Naive thymus-derived CD8-positive, alpha-beta T cell (primary cell): Measurements from ENCODE around the gene MIA2. TPM values are rescaled to one million over a fixed set of nuclear protein-coding genes. Genes with fewer than 3 reads are reported as not detected.
A peak's percentile ranks its signal among the peaks of the same experiment; 100 is the strongest.
"Not testable (repeated sequence)": the region's sequence is repeated elsewhere in the genome, so short reads cannot be mapped to it uniquely, and the experiment has no call there.

Experiments
- ATAC-seq, 2 donors: fragments of 150-1000 bp; cut with Tn5 transposase in 1 of 2; sonication (Bioruptor Pico), chemical (Tn5 transposase) in 1 of 2; 1 replicate in 1 of 2; 2 replicates in 1 of 2; pipeline ENCODE4 v1.10.0; 2021; ENCODE audit warnings: mild to moderate bottlenecking in 2 of 2, moderate library complexity in 2 of 2
- POLR2A ChIA-PET: fragments of 350-600 bp; sonication (Branson Sonifier 250); formaldehyde crosslinking; loops from one replicate; lab custom pipeline; 2021; ENCODE audit warnings: antibody characterized with exemption; lab: Charles Lee
- DNase-seq, 10 donors: peaks; one replicate each; pipeline versions ENCODE4 v3.0.0 to v3.0.0-alpha.2; 2020 to 2022
- H3K27ac Mint-ChIP-seq, 10 donors: one replicate each; pipeline ENCODE4 v1.8.0; 2020 to 2022; ENCODE audit warnings: mild to moderate bottlenecking in 10 of 10, mixed read lengths in 10 of 10, moderate library complexity in 4 of 10, inconsistent platforms in 1 of 10
- H3K27me3 Mint-ChIP-seq, 5 donors: one replicate each; pipeline ENCODE4 v1.8.0; 2021 to 2022; ENCODE audit warnings: mixed read lengths in 5 of 5
- H3K36me3 Mint-ChIP-seq, 3 donors: one replicate each; pipeline ENCODE4 v1.8.0; 2020 to 2022; ENCODE audit warnings: mixed read lengths in 3 of 3, mild to moderate bottlenecking in 2 of 3, inconsistent platforms in 1 of 3
- H3K4me1 Mint-ChIP-seq, 4 donors: one replicate each; pipeline ENCODE4 v1.8.0; 2021 to 2022; ENCODE audit warnings: mixed read lengths in 4 of 4
- H3K4me3 Mint-ChIP-seq, 10 donors: one replicate each; pipeline ENCODE4 v1.8.0; 2020 to 2022; ENCODE audit warnings: mild to moderate bottlenecking in 10 of 10, mixed read lengths in 10 of 10, moderate library complexity in 6 of 10, inconsistent platforms in 1 of 10
- H3K9me3 Mint-ChIP-seq, 9 donors: one replicate each; pipeline ENCODE4 v1.8.0; 2020 to 2022; ENCODE audit warnings: mixed read lengths in 9 of 9, mild to moderate bottlenecking in 3 of 9, inconsistent platforms in 1 of 9, moderate library complexity in 1 of 9
- polyA plus RNA-seq, 3 donors: library from polyadenylated mRNA; unstranded; fragments of 300-500 nt; fragmentation: Illumina TruSeq; gene quantifications; one replicate each; pipeline ENCODE4 v1.2.3, GENCODE V29; 2021
- total RNA-seq, 8 experiments: library from RNA in 2 of 8; stranded (reverse) in 2 of 8; gene quantifications; one replicate each; pipeline ENCODE4 v1.2.3 and lab custom pipeline; 2021 to 2026

MIA2 gene
- total and polyA plus RNA-seq, 5 experiments from 2014 or later = 21.5 to 26.1 (median 23.1) TPM

GRCh38 chr14:39235466-39235865, 1.8 kb downstream of the MIA2 start:
- DNase-seq, H3K36me3 Mint-ChIP-seq, H3K27me3 Mint-ChIP-seq, H3K9me3 Mint-ChIP-seq, H3K27ac Mint-ChIP-seq, H3K4me3 Mint-ChIP-seq, ATAC-seq, POLR2A ChIA-PET: not testable (repeated sequence)
- peaks cover 4 to 21% (median 8%) of the 10 kb centered on the region in 4 donors for H3K4me1 Mint-ChIP-seq

- ATAC-seq (no peak), DNase-seq (no peak)
- no peak overlapping the region for H3K4me3 Mint-ChIP-seq
- H3K27ac Mint-ChIP-seq = no peak overlapping the region
- H3K4me1 Mint-ChIP-seq = no peaks in the 10 kb centered on the region
- H3K27me3 Mint-ChIP-seq = no peaks in the 10 kb centered on the region
- H3K36me3 Mint-ChIP-seq = no peaks in the 10 kb centered on the region
- POLR2A ChIA-PET = no interaction called here
- no peaks in the 10 kb centered on the region for H3K9me3 Mint-ChIP-seq
These were observed 7.1 kb downstream of the MIA2 start for GRCh38 chr14:39240769-39241168.

GRCh38 chr14:39241637-39242036, 7.9 kb downstream of the MIA2 start:
- POLR2A ChIA-PET = no interaction called here
- Mint-ChIP-seq H3K27me3 (peaks cover 0 to under 1% (median 0%) of the 10 kb centered on the region in 5 donors), H3K36me3 (no peaks in the 10 kb centered on the region), H3K4me1 (no peaks in the 10 kb centered on the region), H3K27ac (peak overlapping the region in 1 of 10 donors; percentile 5), H3K4me3 (no peak overlapping the region), H3K9me3 (no peaks in the 10 kb centered on the region)
- no peak for DNase-seq
- ATAC-seq = no peak

GRCh38 chr14:39243831-39244230, 10.1 kb downstream of the MIA2 start:
- Mint-ChIP-seq H3K4me1 (no peaks in the 10 kb centered on the region), H3K36me3 (no peaks in the 10 kb centered on the region), H3K27ac (peak overlapping the region in 1 of 10 donors; percentile 54), H3K4me3 (no peak overlapping the region), H3K27me3 (peaks cover 0 to 10% (median 3%) of the 10 kb centered on the region in 5 donors), H3K9me3 (no peaks in the 10 kb centered on the region)
- ATAC-seq (no peak), DNase-seq (no peak)
- POLR2A ChIA-PET = no interaction called here

- Mint-ChIP-seq H3K27me3 (peaks cover 0 to 10% (median 3%) of the 10 kb centered on the region in 5 donors), H3K36me3 (no peaks in the 10 kb centered on the region), H3K9me3 (no peaks in the 10 kb centered on the region), H3K4me3 (no peak overlapping the region), H3K27ac (no peak overlapping the region), H3K4me1 (no peaks in the 10 kb centered on the region)
- ATAC-seq = no peak
- no peak for DNase-seq
- POLR2A ChIA-PET = no interaction called here
These were observed 12.9 kb downstream of the MIA2 start for GRCh38 chr14:39246618-39247017.

GRCh38 chr14:39247256-39247655, 13.5 kb downstream of the MIA2 start:
- Mint-ChIP-seq H3K4me1 (no peaks in the 10 kb centered on the region), H3K27ac (no peak overlapping the region), H3K36me3 (peaks cover 0 to 3% (median 0%) of the 10 kb centered on the region in 3 donors), H3K27me3 (peaks cover 0 to 10% (median 3%) of the 10 kb centered on the region in 5 donors), H3K9me3 (peaks cover 0 to 2% (median 0%) of the 10 kb centered on the region in 9 donors), H3K4me3 (no peak overlapping the region)
- POLR2A ChIA-PET = no interaction called here
- ATAC-seq (no peak), DNase-seq (no peak)

GRCh38 chr14:39251547-39251946, 17.8 kb downstream of the MIA2 start:
- H3K27ac Mint-ChIP-seq = no peak overlapping the region
- H3K36me3 Mint-ChIP-seq = peaks cover 0 to 3% (median 0%) of the 10 kb centered on the region in 3 donors
- no peak for ATAC-seq
- no peak overlapping the region for H3K4me3 Mint-ChIP-seq
- DNase-seq = no peak
- POLR2A ChIA-PET = no interaction called here
- H3K9me3 Mint-ChIP-seq = peaks cover 0 to 5% (median 0%) of the 10 kb centered on the region in 9 donors
- H3K27me3 Mint-ChIP-seq = peaks cover 0 to 10% (median 3%) of the 10 kb centered on the region in 5 donors
- H3K4me1 Mint-ChIP-seq = no peaks in the 10 kb centered on the region

GRCh38 chr14:39257388-39257787, 23.7 kb downstream of the MIA2 start:
- POLR2A ChIA-PET, H3K27me3 Mint-ChIP-seq, ATAC-seq, DNase-seq, H3K4me3 Mint-ChIP-seq, H3K27ac Mint-ChIP-seq, H3K4me1 Mint-ChIP-seq: not testable (repeated sequence)
- peaks cover 0 to 16% (median 11%) of the 10 kb centered on the region in 9 donors for H3K9me3 Mint-ChIP-seq
- H3K36me3 Mint-ChIP-seq = peaks cover 0 to 12% (median 0%) of the 10 kb centered on the region in 3 donors

- ATAC-seq (no peak), DNase-seq (peak in 1 of 10 donors; percentile 63)
- Mint-ChIP-seq H3K4me1 (no peaks in the 10 kb centered on the region), H3K27me3 (no peaks in the 10 kb centered on the region), H3K36me3 (peaks cover 0 to 12% (median 0%) of the 10 kb centered on the region in 3 donors), H3K27ac (peak overlapping the region in 1 of 10 donors; percentile 33), H3K9me3 (peaks cover 0 to 15% (median 12%) of the 10 kb centered on the region in 9 donors), H3K4me3 (no peak overlapping the region)
- POLR2A ChIA-PET = no interaction called here
These were observed 25.2 kb downstream of the MIA2 start for GRCh38 chr14:39258782-39259545.

GRCh38 chr14:39260161-39260560, 26.4 kb downstream of the MIA2 start:
- H3K4me3 Mint-ChIP-seq, H3K27ac Mint-ChIP-seq, H3K27me3 Mint-ChIP-seq, POLR2A ChIA-PET, H3K4me1 Mint-ChIP-seq, ATAC-seq, DNase-seq: not testable (repeated sequence)
- H3K36me3 Mint-ChIP-seq = peaks cover 0 to 12% (median 0%) of the 10 kb centered on the region in 3 donors
- peaks cover 0 to 15% (median 12%) of the 10 kb centered on the region in 9 donors for H3K9me3 Mint-ChIP-seq

- H3K4me3 Mint-ChIP-seq, DNase-seq, POLR2A ChIA-PET, H3K27ac Mint-ChIP-seq, ATAC-seq, H3K27me3 Mint-ChIP-seq: not testable (repeated sequence)
- Mint-ChIP-seq H3K4me1 (peaks cover 3 to 14% (median 9%) of the 10 kb centered on the region in 4 donors), H3K9me3 (peaks cover 0 to 14% (median 8%) of the 10 kb centered on the region in 9 donors), H3K36me3 (peaks cover 0 to 12% (median 0%) of the 10 kb centered on the region in 3 donors)
These were observed 28.5 kb downstream of the MIA2 start for GRCh38 chr14:39262214-39262613.

- Mint-ChIP-seq H3K4me3 (no peak overlapping the region), H3K4me1 (peaks cover 9 to 30% (median 21%) of the 10 kb centered on the region in 4 donors), H3K27me3 (no peaks in the 10 kb centered on the region), H3K9me3 (peaks cover 0 to 2% (median 0%) of the 10 kb centered on the region in 9 donors), H3K27ac (no peak overlapping the region), H3K36me3 (no peaks in the 10 kb centered on the region)
- ATAC-seq (no peak), DNase-seq (no peak)
- POLR2A ChIA-PET = interaction anchor here (1.2 kb wide), 1 partner anchor 168 kb away, joined by 3 read pairs; the partner anchor contains the start of gene FBXO33
These were observed 30.3 kb downstream of the MIA2 start for GRCh38 chr14:39264057-39264456.

GRCh38 chr14:39264558-39264957, 30.8 kb downstream of the MIA2 start:
- H3K27me3 Mint-ChIP-seq = no peaks in the 10 kb centered on the region
- no peak for DNase-seq
- POLR2A ChIA-PET = interaction anchor here (1.2 kb wide), 1 partner anchor 168 kb away, joined by 3 read pairs; the partner anchor contains the start of gene FBXO33
- ATAC-seq = no peak
- H3K4me3 Mint-ChIP-seq = no peak overlapping the region
- H3K9me3 Mint-ChIP-seq = peaks cover 0 to 2% (median 0%) of the 10 kb centered on the region in 9 donors
- peak overlapping the region in 1 of 10 donors; percentile 15 for H3K27ac Mint-ChIP-seq
- H3K4me1 Mint-ChIP-seq = peaks cover 13 to 35% (median 26%) of the 10 kb centered on the region in 4 donors
- no peaks in the 10 kb centered on the region for H3K36me3 Mint-ChIP-seq
